Measurements from ENCODE around the gene TTBK2. TPM values are rescaled to one million over a fixed set of nuclear protein-coding genes. Genes with fewer than 3 reads are reported as not detected.

TTBK2 gene
- total RNA-seq, 2 experiments from 2014 or later, result 14.2 to 20.8 TPM

GRCh38 chr15:42918047-42918446 is 2.5 kb downstream of the TTBK2 start:
- peaks cover 47% of the 10 kb centered on the region for H3K79me2 ChIP-seq (ENCODE audit: insufficient read depth, low read depth, low read length)
- ChIA-PET POLR2A (interaction anchor here (0.7 kb wide), 2 partner anchors 39 to 339 kb away, joined by 3 to 6 read pairs; no protein-coding TSS in a partner anchor), CTCF (ENCODE audit: unreplicated experiment) (no interaction called here)
- peak overlapping the region; percentile 96 for H3K4me2 ChIP-seq (ENCODE audit: low read length)
- intact Hi-C loops (cut with micrococcal nuclease; ENCODE audit: unreplicated experiment), result loop anchor here (5.0 kb wide), 1 partner anchor 341 kb away; the partner anchor contains the start of gene STARD9
- no peak overlapping the region for H3K27ac ChIP-seq (ENCODE audit: low read depth, low read length, poor library complexity, severe bottlenecking)
- H2AFZ ChIP-seq (ENCODE audit: low read length), result no peak overlapping the region
- TF ChIP-seq, protein P1, sequence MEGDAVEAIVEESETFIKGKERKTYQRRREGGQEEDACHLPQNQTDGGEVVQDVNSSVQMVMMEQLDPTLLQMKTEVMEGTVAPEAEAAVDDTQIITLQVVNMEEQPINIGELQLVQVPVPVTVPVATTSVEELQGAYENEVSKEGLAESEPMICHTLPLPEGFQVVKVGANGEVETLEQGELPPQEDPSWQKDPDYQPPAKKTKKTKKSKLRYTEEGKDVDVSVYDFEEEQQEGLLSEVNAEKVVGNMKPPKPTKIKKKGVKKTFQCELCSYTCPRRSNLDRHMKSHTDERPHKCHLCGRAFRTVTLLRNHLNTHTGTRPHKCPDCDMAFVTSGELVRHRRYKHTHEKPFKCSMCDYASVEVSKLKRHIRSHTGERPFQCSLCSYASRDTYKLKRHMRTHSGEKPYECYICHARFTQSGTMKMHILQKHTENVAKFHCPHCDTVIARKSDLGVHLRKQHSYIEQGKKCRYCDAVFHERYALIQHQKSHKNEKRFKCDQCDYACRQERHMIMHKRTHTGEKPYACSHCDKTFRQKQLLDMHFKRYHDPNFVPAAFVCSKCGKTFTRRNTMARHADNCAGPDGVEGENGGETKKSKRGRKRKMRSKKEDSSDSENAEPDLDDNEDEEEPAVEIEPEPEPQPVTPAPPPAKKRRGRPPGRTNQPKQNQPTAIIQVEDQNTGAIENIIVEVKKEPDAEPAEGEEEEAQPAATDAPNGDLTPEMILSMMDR (conservative IDR thresholded peaks at IDR 0.05; ENCODE audit: low read length), result no peak
- no peak for TF ChIP-seq EZH2phosphoT487 (IDR thresholded peaks at IDR 0.05; ENCODE audit: borderline replicate concordance, low read depth, low read length)
- H3K4me1 ChIP-seq (ENCODE audit: insufficient read depth, low read length, poor library complexity, severe bottlenecking), result peaks cover 42% of the 10 kb centered on the region
- BruUV-seq (replicated peaks), result no TSS peak
- H3K36me3 ChIP-seq (ENCODE audit: insufficient read depth, low read length), result peaks cover 3% of the 10 kb centered on the region; the same call in 1 of the 2 replicates
- H3K4me3 ChIP-seq (ENCODE audit: low read depth, low read length, poor library complexity, severe bottlenecking), result peak overlapping the region; percentile 74
- peak; percentile 39 for DNase-seq (ENCODE audit: low spot score)
- no peaks in the 10 kb centered on the region for H3K9me2 ChIP-seq (ENCODE audit: insufficient read depth, low read length)
- 0 out of 2 replicates have a peak, but pooled peaks cover 3% of the 10 kb centered on the region for H4K20me1 ChIP-seq (ENCODE audit: insufficient read depth, low read length)
- H3K9me3 ChIP-seq (ENCODE audit: low read length), result peaks cover 4% of the 10 kb centered on the region; the same call in 1 of the 2 replicates

GRCh38 chr15:42915654-42916315 is 4.8 kb downstream of the TTBK2 start:
- no peak for TF ChIP-seq EZH2phosphoT487 (IDR thresholded peaks at IDR 0.05; ENCODE audit: borderline replicate concordance, low read depth, low read length)
- TF ChIP-seq, protein P1 (conservative IDR thresholded peaks at IDR 0.05; ENCODE audit: low read length), result no peak
- no peak for DNase-seq (ENCODE audit: low spot score)
- Histone ChIP-seq H3K4me2 (ENCODE audit: low read length) (peak overlapping the region; percentile 28; the same call in 1 of the 2 replicates), H2AFZ (ENCODE audit: low read length) (no peak overlapping the region), H3K79me2 (ENCODE audit: insufficient read depth, low read depth, low read length) (peaks cover 47% of the 10 kb centered on the region), H3K4me3 (ENCODE audit: low read depth, low read length, poor library complexity, severe bottlenecking) (no peak overlapping the region), H3K27ac (ENCODE audit: low read depth, low read length, poor library complexity, severe bottlenecking) (no peak overlapping the region), H3K4me1 (ENCODE audit: insufficient read depth, low read length, poor library complexity, severe bottlenecking) (peaks cover 34% of the 10 kb centered on the region), H3K36me3 (ENCODE audit: insufficient read depth, low read length) (peaks cover 3% of the 10 kb centered on the region; the same call in 1 of the 2 replicates), H4K20me1 (ENCODE audit: insufficient read depth, low read length) (0 out of 2 replicates have a peak, but pooled peaks cover 3% of the 10 kb centered on the region), H3K9me3 (ENCODE audit: low read length) (peaks cover 4% of the 10 kb centered on the region; the same call in 1 of the 2 replicates), H3K9me2 (ENCODE audit: insufficient read depth, low read length) (no peaks in the 10 kb centered on the region)
- ChIA-PET POLR2A (interaction anchor here (0.7 kb wide), 1 partner anchor 115 kb away, joined by 3 read pairs; no protein-coding TSS in a partner anchor), CTCF (ENCODE audit: unreplicated experiment) (no interaction called here)
- BruUV-seq (replicated peaks), result no TSS peak
- intact Hi-C loops (cut with micrococcal nuclease; ENCODE audit: unreplicated experiment), result loop anchor here (5.0 kb wide), 1 partner anchor 338 kb away; the partner anchor contains the start of gene STARD9

Data from OCI-LY7 (cell line).